ENCODE data around the gene WFIKKN1. TPM values are rescaled to one million over a fixed set of nuclear protein-coding genes. Genes with fewer than 3 reads are reported as not detected.

The WFIKKN1 gene
- total and polyA plus RNA-seq, 11 donors: 0.15 to 1.1 (median 0.29) TPM

DNA sequence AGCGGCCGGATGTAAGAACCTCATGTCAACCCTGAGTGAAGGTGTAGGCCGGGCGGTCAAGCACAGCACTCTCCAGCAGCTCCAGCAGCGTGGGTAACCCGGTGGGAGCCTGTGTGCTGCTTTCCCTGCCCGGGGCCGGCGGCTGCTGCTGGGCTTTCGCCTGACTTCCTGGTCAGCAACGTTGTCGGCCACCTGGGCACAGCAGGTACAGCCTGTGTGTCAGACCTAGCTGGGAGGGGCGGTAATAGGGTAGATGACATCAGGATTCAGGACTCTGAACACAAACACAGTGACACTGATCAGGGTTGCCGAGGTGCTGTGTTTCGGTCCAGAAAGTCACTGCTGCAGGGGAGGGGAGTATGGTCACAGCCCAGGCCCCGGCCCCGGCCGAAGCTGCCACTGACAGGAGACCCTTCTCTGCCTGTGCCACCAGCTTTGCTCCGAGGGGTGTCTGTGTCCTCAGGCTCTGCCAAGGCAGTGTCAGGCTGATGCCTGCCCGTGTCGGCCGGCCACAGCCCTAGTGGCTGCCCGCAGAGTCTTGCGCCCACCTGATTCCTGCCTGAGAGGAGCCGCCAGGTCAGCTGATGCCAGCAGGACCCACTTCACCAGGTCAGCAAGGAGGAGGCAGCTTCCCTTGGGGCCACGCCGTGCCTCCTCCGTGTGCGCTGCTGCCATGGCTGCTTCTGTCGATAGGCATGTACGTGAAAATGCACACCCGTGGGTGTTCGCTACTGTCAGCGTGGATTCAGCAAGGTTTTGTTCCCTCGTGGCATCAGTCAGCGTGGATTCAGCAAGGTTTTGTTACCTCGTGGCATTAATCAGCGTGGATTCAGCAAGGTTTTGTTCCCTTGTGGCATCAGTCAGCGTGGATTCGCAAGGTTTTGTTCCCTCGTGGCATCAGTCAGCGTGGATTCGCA is 31.7 kb upstream of the WFIKKN1 start:
- intact Hi-C loops (cut with DNase I): loop anchor here in 1 of 10 donors (5.0 kb wide), 1 partner anchor 33 kb away; the partner anchor contains the start of gene WFIKKN1
- H3K36me3 ChIP-seq: peaks cover 0 to 16% (median 4%) of the 10 kb centered on the region in 9 donors
- no peaks in the 10 kb centered on the region for H3K9me3 ChIP-seq
- H3K27ac ChIP-seq: no peak overlapping the region
- H3K4me3 ChIP-seq: no peak overlapping the region
- H3K27me3 ChIP-seq: no peaks in the 10 kb centered on the region
- no peaks in the 10 kb centered on the region for H3K4me1 ChIP-seq
- peak in 1 of 5 donors; percentile 18 for DNase-seq
- no peak for TF ChIP-seq POLR2A (IDR thresholded peaks at IDR 0.05)
- TF ChIP-seq, protein P1, sequence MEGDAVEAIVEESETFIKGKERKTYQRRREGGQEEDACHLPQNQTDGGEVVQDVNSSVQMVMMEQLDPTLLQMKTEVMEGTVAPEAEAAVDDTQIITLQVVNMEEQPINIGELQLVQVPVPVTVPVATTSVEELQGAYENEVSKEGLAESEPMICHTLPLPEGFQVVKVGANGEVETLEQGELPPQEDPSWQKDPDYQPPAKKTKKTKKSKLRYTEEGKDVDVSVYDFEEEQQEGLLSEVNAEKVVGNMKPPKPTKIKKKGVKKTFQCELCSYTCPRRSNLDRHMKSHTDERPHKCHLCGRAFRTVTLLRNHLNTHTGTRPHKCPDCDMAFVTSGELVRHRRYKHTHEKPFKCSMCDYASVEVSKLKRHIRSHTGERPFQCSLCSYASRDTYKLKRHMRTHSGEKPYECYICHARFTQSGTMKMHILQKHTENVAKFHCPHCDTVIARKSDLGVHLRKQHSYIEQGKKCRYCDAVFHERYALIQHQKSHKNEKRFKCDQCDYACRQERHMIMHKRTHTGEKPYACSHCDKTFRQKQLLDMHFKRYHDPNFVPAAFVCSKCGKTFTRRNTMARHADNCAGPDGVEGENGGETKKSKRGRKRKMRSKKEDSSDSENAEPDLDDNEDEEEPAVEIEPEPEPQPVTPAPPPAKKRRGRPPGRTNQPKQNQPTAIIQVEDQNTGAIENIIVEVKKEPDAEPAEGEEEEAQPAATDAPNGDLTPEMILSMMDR (IDR thresholded peaks at IDR 0.05): no peak
- no peak for ATAC-seq
- WGBS, 4 donors: 96 to 97% (median 97%) methylated on average over 36 to 43 of the region's 43 CpGs

DNA sequence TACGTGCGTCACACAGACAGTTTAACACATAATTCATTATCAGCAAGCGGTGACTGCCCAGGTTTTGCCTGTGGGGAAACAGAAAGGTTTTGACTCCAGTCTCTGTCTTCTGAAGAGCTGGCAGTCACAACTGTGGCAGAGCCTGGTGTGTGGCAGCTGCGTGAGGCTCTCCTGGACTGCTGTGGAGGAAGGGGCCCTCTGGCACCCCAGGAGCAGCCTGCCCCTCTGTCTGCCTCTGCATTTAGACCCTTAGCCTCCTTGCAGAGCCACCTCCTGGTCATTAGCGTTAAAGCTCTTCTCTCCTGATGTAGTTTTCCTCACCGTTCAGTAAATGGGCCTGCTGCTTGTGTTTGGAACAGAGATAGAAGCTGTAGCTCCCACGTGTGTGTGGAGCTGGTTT is 30.0 kb upstream of the WFIKKN1 start:
- intact Hi-C loops (cut with DNase I): no loop called here
- Histone ChIP-seq H3K36me3 (peaks cover 0 to 16% (median 4%) of the 10 kb centered on the region in 9 donors), H3K27me3 (no peaks in the 10 kb centered on the region), H3K4me1 (peaks cover 0 to 2% (median 0%) of the 10 kb centered on the region in 12 donors), H3K27ac (no peak overlapping the region), H3K9me3 (peaks cover 0 to 7% (median 0%) of the 10 kb centered on the region in 12 donors), H3K4me3 (no peak overlapping the region)
- 53 to 64% (median 57%) methylated on average over 7 of the region's 7 CpGs for WGBS, 4 donors
- no peak for TF ChIP-seq POLR2A (IDR thresholded peaks at IDR 0.05)
- TF ChIP-seq, protein P1 (IDR thresholded peaks at IDR 0.05): peak in 1 of 12 donors; percentile 11
- DNase-seq (peak in 1 of 5 donors; percentile 12), ATAC-seq (no peak)

DNA sequence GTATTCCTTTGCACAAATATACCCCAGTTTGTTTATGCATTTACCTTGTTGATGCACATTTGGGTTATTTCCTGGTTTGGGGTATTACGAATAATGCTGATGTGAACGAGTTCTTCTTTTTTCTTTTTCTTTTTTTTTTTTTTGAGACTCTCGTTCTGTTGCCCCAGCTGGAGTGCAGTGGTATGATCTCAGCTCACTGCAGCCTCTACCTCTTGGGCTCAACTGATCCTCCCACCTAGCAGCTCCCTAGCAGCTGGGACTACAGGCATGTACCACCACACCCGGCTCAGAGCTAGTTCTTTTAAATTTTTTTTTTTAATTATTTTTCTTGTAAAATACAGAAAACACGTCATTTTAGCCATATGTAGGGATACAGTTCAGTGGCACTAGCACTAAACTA is 26.9 kb upstream of the WFIKKN1 start:
- Histone ChIP-seq H3K9me3 (peaks cover 0 to 7% (median 0%) of the 10 kb centered on the region in 12 donors), H3K36me3 (peaks cover 0 to 9% (median 4%) of the 10 kb centered on the region in 9 donors), H3K4me3 (no peak overlapping the region), H3K27ac (no peak overlapping the region), H3K4me1 (peaks cover 0 to 5% (median 0%) of the 10 kb centered on the region in 12 donors), H3K27me3 (no peaks in the 10 kb centered on the region)
- no peak for DNase-seq
- no peak for TF ChIP-seq POLR2A (IDR thresholded peaks at IDR 0.05)
- TF ChIP-seq, protein P1 (IDR thresholded peaks at IDR 0.05): no peak
- intact Hi-C loops (cut with DNase I): no loop called here
- no peak for ATAC-seq
- WGBS, 4 donors: 85 to 91% (median 87%) methylated on average over 5 of the region's 5 CpGs

DNA sequence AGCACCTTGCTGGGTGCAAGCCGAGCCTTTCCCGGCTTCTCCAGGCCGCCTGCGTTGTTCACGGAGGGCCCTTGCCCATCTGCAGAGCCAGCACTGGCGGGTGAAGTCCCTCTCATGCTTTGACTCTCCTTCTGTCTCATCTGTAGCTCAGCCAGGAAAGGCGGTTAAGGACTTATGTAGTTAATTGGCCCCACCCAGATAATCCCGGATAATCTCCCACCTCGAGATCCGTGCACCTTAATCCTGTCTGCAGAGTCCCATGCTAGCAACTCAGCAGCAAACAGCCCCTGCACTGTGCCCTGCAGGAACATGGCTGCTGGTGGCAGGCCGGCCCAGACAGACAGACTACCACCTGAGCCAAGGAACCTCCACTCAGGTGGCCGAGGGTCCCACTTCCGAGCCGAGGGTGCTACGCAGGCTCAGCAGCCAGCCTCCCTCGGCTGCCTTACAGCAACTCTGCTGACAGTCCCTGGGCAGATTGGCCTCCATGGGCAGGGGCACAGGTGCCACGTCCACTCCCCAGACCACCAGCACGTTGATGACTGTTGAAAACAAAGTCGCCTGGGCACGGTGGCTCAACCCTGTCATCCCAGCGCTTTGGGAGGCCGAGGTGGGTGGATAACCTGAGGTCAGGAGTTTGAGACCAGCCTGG is 24.0 kb upstream of the WFIKKN1 start:
- peaks cover 0 to 19% (median 0%) of the 10 kb centered on the region in 12 donors for H3K4me1 ChIP-seq
- H3K27ac ChIP-seq: no peak overlapping the region
- intact Hi-C loops (cut with DNase I): no loop called here
- no peaks in the 10 kb centered on the region for H3K27me3 ChIP-seq
- 93 to 97% (median 94%) methylated on average over 16 to 22 of the region's 22 CpGs for WGBS, 4 donors
- TF ChIP-seq, protein P1 (IDR thresholded peaks at IDR 0.05): no peak
- TF ChIP-seq POLR2A (IDR thresholded peaks at IDR 0.05): no peak
- peaks cover 0 to 7% (median 0%) of the 10 kb centered on the region in 12 donors for H3K9me3 ChIP-seq
- no peak overlapping the region for H3K4me3 ChIP-seq
- ATAC-seq (no peak), DNase-seq (no peak)
- no peaks in the 10 kb centered on the region for H3K36me3 ChIP-seq
